GM12892 (cell line): ENCODE measurements around the gene MRPL3.

ENCODE experiments used
- DNase-seq: peaks from one replicate; pipeline ENCODE4 v3.0.0; 2011; ENCODE audit not compliant: insufficient read length
- FAIRE-seq: peaks from 2 replicates; lab custom pipeline; 2011; peaks lifted over from hg19 to GRCh38; lab: Jason Lieb, UNC
- POLR2A ChIP-seq: IDR thresholded peaks from 2 replicates; pipeline ENCODE4 v1.6.1; 2011; ENCODE audit warnings: low read depth, low read length, control low read depth
- POLR2AphosphoS5 ChIP-seq: IDR thresholded peaks from 2 replicates; pipeline ENCODE4 v1.6.1; 2011; ENCODE audit warnings: low read depth, low read length, control low read depth
- TAF1 ChIP-seq: IDR thresholded peaks from 2 replicates; pipeline ENCODE4 v1.6.1; 2011; ENCODE audit warnings: low read depth, mild to moderate bottlenecking, control low read depth, low read length, borderline replicate concordance

The MRPL3 gene

GRCh38 chr3:131447349-131447748 is 55.4 kb downstream of the MRPL3 start:
- DNase-seq, result no peak
- no peak for TF ChIP-seq POLR2AphosphoS5
- TF ChIP-seq POLR2A, result no peak
- no peak for TF ChIP-seq TAF1
- no peak for FAIRE-seq

DNA sequence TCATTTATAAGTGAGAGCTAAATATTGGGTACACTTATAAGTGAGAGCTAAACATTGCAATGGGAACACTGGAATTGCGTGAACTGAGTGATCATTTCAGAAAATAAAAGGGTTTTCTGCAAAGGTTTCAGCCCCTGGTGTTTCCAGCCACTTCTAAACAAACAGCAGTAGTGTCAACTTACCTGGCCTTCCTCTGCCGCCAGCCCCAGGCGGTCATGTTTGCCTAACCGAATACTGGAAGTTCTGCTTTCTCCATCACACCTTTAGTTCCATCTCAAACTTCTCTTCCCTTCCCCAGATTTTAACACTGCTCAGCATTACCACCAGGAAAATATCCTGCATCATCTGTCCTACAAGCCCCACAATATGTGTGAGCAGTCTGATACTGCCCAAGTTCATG is 58.6 kb downstream of the MRPL3 start:
- TF ChIP-seq POLR2AphosphoS5 (no peak), POLR2A (no peak), TAF1 (no peak)
- DNase-seq, result no peak
- FAIRE-seq, result no peak

DNA sequence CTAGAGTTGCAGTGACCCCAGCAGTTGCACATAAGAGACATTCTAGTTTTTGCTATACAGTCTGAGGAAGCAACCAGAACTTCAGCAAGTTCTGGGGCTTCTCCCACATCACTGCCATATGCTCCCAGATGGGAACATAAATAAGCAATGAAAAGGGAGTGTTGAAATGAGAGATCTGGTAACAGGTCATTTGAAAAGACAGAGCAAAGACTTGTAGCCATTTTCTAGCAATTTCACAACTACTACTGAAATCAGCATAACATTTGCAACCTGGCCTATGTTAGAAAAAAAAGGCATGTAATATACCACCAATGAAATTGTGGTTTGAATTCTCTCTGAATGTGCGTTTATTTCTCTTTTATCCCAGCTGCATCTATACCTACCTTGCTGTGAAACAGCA is 63.7 kb downstream of the MRPL3 start:
- TF ChIP-seq POLR2AphosphoS5, result no peak
- TF ChIP-seq TAF1, result no peak
- TF ChIP-seq POLR2A, result no peak
- DNase-seq (no peak), FAIRE-seq (no peak)

GRCh38 chr3:131435000-131435399 is 67.8 kb downstream of the MRPL3 start:
- no peak for TF ChIP-seq POLR2A

DNA sequence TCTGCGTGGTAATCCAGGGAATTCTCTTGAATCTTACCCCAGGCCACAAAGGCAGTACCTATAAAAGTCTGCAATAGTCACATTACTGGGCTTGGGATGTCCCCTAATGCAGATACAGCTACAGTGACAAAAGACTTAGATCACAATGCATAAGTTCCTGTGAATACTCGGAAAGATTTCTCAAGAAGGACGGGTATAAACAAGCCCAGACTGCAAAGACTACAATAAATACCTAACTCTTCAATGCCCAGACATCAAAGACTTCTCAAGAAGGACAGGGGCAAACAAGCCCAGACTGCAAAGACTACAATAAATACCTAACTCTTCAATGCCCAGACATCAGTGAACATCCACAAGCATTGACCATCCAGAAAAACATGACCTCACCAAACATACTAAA is 70.3 kb downstream of the MRPL3 start:
- FAIRE-seq (no peak), DNase-seq (no peak)
- TF ChIP-seq POLR2AphosphoS5 (no peak), POLR2A (no peak), TAF1 (no peak)

More at GRCh38 chr3:131435000-131435399, 67.8 kb downstream of the MRPL3 start:
- no peak for FAIRE-seq
- DNase-seq, result no peak

DNA sequence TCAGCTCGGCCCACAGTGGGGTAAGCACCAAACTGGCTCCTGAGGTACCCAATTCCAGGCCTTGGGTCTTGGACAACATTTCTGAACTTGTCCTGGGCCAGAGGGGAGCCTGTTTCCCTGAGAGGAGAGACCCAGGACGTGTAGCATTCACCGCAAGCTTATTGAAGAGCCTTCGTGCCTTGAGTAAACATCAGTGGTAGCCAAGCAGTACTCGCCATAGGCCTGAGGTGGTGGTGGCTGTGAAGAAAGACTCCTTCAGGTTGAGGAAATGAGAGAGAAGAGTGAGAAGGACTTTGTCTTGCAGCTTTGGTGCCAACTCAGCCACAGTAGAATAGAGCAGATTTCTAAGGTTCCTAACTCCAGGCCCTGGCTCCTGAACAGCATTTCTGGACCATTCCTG is 71.0 kb downstream of the MRPL3 start:
- FAIRE-seq, result no peak
- DNase-seq, result no peak
- TF ChIP-seq POLR2AphosphoS5 (no peak), TAF1 (no peak), POLR2A (no peak)

DNA sequence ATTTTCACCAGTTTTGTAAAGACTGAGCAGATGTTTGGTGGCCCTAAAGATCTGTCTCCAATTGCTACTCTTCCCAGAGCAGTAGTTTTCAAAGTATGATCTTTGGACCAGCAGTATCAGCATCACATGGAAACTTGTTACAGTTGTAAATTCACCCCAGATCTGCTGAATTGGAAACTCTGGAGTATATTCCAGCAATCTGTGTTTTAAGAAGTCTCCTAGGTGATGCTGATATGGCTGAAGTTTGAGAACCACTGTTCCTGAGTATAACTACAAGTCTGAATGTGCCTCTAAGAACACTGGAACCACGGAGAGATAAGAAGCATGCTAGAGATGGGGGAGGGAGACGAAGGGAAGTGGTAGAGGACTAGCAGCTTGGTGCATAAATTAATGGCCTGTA is 75.5 kb downstream of the MRPL3 start:
- DNase-seq, result no peak
- TF ChIP-seq POLR2A (no peak), POLR2AphosphoS5 (no peak), TAF1 (no peak)
- FAIRE-seq, result no peak

DNA sequence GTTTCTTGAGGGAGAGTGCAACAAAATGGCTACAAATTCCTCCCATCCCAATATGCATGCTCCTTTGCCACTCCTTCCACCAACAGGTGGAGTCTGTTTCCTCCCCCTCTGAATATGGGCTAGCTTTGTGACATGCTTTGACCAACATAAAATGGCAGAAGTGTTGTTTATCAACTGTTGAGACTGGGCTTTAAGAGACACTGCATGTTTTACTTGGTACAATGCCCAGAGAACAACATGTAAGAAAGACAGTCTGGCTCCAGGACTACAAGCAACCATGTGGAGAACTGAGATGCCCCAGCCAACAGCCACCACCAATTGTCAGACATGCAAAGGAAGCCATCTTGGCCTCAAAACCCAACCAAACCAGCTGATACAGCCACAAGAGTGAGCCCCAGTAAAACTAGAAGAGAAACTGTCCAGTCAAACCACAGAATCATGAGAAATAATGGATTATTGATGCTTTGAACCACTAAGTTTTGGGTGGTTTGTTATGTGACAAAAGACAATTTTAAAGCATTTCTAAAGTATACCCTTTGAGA is 80.7 kb downstream of the MRPL3 start:
- TF ChIP-seq POLR2AphosphoS5 (no peak), POLR2A (no peak), TAF1 (no peak)
- FAIRE-seq (no peak), DNase-seq (no peak)

GRCh38 chr3:131421301-131421700 is 81.5 kb downstream of the MRPL3 start:
- no peak for FAIRE-seq
- TF ChIP-seq POLR2A (no peak), POLR2AphosphoS5 (no peak), TAF1 (no peak)
- DNase-seq, result no peak

DNA sequence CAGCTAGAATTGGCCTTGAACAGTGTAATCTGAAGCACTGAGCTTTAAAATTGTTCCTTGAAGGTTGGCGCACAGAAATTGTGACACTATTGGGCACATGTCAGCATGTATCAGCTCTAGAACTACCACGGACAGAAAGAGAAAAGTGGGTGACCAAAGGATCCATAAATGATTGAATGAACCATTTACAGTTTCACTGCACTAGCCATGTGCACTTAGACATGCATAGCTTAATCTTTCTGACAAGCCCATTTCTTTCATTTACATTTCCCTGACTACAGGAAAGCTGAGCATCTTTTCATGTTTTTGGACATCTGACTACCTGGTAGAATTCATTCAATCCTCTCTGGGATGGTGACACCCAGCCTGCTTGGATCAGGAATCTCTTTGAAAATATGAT is 85.0 kb downstream of the MRPL3 start:
- no peak for TF ChIP-seq POLR2AphosphoS5
- no peak for TF ChIP-seq POLR2A
- no peak for TF ChIP-seq TAF1
- DNase-seq (no peak), FAIRE-seq (no peak)
